Muscle of leg (tissue), 11 donors: ENCODE measurements around the gene CXXC5. TPM values are rescaled to one million over a fixed set of nuclear protein-coding genes. Genes with fewer than 3 reads are reported as not detected.

Experiments
- DNase-seq: peaks from one replicate; pipeline ENCODE4 v3.0.0; 2013
- H3K27ac ChIP-seq: one replicate; pipeline ENCODE4 v1.5.1; 2013; ENCODE audit warnings: mild to moderate bottlenecking, low read length, control low read depth
- H3K27me3 ChIP-seq: one replicate; pipeline ENCODE4 v1.6.1; 2013; ENCODE audit warnings: low read length; ENCODE audit not compliant: control insufficient read depth, insufficient read depth
- H3K36me3 ChIP-seq: one replicate; pipeline ENCODE4 v1.6.1; 2013; ENCODE audit warnings: low read length; ENCODE audit not compliant: control insufficient read depth, insufficient read depth
- H3K4me1 ChIP-seq: one replicate; pipeline ENCODE4 v1.6.1; 2013; ENCODE audit warnings: low read length; ENCODE audit not compliant: control insufficient read depth, insufficient read depth
- H3K4me3 ChIP-seq: one replicate; pipeline ENCODE4 v1.5.1; 2013; ENCODE audit warnings: low read length, control low read depth
- H3K9me3 ChIP-seq: replicated peaks from 2 replicates; pipeline ENCODE4 v1.6.1; 2013; ENCODE audit warnings: low read depth, low read length; ENCODE audit not compliant: control insufficient read depth
- WGBS: methylation state at CpG from one replicate; pipeline ENCODE4 v1.1.5; 2013; ENCODE audit warnings: missing lambda C conversion rate; ENCODE audit not compliant: insufficient coverage; 5-methylcytosine and 5-hydroxymethylcytosine counted together
- polyA plus RNA-seq, 8 donors: library from polyadenylated mRNA; unstranded; fragments of 120-200 nt; gene quantifications; one replicate each; pipeline versions ENCODE4 v1.2.1 to v1.2.3, GENCODE V29; 2013; ENCODE audit warnings: inconsistent platforms in 1 of 8, low replicate concordance in 1 of 8; ENCODE audit not compliant: insufficient read length in 8 of 8, insufficient read depth in 1 of 8
- total RNA-seq: library from RNA; stranded (reverse); fragments of 120-200 nt; gene quantifications from one replicate; pipeline ENCODE4 v1.2.4, GENCODE V29; 2013

The CXXC5 gene
- total and polyA plus RNA-seq, 9 donors = 63.3 to 93.0 (median 79.9) TPM

- H3K4me1 ChIP-seq = peaks cover 78% of the 10 kb centered on the region
- H3K27ac ChIP-seq = peak overlapping the region; percentile 1
Observed at GRCh38 chr5:139675825-139676224, 27.7 kb downstream of the CXXC5 start.

GRCh38 chr5:139676406-139676805, 28.3 kb downstream of the CXXC5 start:
- no peak for DNase-seq
- Histone ChIP-seq H3K4me1 (peaks cover 72% of the 10 kb centered on the region), H3K27ac (peak overlapping the region; percentile 89), H3K9me3 (no peaks in the 10 kb centered on the region), H3K4me3 (no peak overlapping the region), H3K27me3 (no peaks in the 10 kb centered on the region), H3K36me3 (peaks cover 25% of the 10 kb centered on the region)
- WGBS = 62% methylated on average over 3 of the region's 3 CpGs

More at GRCh38 chr5:139675825-139676224, 27.7 kb downstream of the CXXC5 start:
- DNase-seq = no peak
- 61% methylated on average over 2 of the region's 4 CpGs for whole genome bisulfite sequencing
- Histone ChIP-seq H3K27me3 (no peaks in the 10 kb centered on the region), H3K9me3 (no peaks in the 10 kb centered on the region), H3K36me3 (peaks cover 19% of the 10 kb centered on the region), H3K4me3 (no peak overlapping the region)

DNA sequence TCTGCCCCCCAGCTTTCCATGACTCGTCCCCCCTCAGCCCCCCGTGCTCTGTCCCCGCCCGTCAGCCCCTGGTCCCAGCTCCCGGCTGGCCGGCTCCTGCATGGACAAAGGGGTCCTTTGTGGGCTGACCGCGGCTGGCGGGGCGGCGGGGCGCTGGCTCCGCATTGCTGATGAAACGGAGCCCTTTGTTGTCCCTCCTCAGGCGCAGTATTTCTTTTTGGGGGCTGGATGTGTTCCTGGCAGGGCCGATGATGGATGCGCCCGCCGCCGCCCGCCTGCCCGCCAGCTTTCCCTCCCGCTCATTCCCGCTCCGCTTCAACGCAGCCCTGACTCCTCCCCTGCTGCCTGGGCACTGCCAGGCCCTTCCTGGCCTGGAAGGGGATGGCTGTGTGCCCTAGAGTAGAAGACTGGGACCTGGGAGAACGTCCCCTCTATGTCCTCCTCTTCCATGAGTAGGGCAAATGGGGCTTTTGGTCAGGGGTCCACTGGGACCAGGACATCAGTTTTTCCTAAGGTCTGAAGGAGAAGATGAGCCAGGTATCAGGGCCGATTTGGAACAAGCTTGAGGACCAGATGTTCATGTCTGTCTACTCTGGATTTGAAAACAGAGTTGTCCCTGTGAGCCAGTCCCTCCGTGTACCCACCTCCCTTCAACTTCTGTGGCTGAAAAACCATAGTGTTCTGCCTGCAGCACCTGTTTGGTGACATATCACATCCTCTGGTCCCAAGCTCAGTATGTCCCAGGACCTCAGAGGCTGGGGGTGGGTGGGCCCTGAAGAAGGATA, 29.0 kb downstream of the CXXC5 start:
- Histone ChIP-seq H3K27me3 (no peaks in the 10 kb centered on the region), H3K4me1 (peaks cover 71% of the 10 kb centered on the region), H3K4me3 (no peak overlapping the region), H3K27ac (peak overlapping the region; percentile 89), H3K36me3 (peaks cover 32% of the 10 kb centered on the region), H3K9me3 (no peaks in the 10 kb centered on the region)
- no peak for DNase-seq
- WGBS = 55% methylated on average over 12 of the region's 29 CpGs

DNA sequence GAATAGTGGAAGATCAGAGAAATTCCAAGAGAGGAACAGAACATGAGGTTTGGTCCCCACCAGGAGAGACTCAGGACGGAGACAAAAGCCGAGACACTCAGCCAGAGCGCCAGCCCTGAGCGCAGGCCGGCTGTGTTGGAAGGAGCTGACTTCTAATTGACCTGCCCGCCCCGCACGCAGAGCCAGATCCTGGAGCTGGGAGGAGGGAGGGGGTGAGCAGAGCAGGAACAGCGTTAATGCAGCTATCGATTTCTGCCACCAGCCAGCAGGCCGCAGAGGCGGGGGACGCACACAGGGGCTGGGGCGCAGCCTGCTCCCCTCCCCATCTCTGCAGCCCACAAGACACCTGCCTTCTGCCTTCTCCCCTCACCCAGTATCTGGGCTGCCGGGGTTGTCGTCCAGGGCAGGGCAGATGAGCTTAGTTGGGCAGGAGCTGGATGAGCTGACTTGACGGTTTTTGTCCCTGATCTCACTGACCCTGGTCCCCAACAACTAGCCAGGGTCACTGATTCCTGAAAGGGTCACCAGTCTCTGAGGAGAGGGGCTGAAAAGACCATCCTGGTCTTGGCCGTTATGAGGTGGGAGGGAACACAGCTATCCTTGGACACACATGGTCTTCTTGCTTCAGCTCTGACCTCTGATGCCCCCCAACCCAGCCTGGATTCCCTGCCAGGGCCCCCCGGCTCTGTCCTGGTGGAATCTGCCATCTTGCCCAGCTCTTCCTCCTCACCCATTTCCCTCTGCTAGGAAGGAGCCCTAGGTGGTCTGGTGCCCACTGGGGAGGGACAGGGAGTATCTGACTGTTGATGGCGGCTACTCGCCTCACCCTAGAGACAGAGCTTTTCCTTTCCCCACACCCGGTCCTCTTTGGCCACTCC, 29.8 kb downstream of the CXXC5 start:
- H3K27ac ChIP-seq = peak overlapping the region; percentile 89
- DNase-seq = peak; percentile 82
- H3K9me3 ChIP-seq = no peaks in the 10 kb centered on the region
- WGBS = 7% methylated on average over 9 of the region's 22 CpGs
- no peaks in the 10 kb centered on the region for H3K27me3 ChIP-seq
- no peak overlapping the region for H3K4me3 ChIP-seq
- H3K36me3 ChIP-seq = peaks cover 31% of the 10 kb centered on the region
- peaks cover 67% of the 10 kb centered on the region for H3K4me1 ChIP-seq

GRCh38 chr5:139678751-139679750, 30.9 kb downstream of the CXXC5 start:
- Histone ChIP-seq H3K27ac (peak overlapping the region; percentile 89), H3K9me3 (no peaks in the 10 kb centered on the region), H3K4me3 (no peak overlapping the region), H3K27me3 (no peaks in the 10 kb centered on the region), H3K36me3 (peaks cover 42% of the 10 kb centered on the region), H3K4me1 (peaks cover 63% of the 10 kb centered on the region)
- DNase-seq = no peak
- WGBS = 66% methylated on average over 8 of the region's 17 CpGs

- no peaks in the 10 kb centered on the region for H3K27me3 ChIP-seq
- no peak overlapping the region for H3K4me3 ChIP-seq
- no peaks in the 10 kb centered on the region for H3K9me3 ChIP-seq
- 94% methylated on average over 23 of the region's 36 CpGs for WGBS
- no peak overlapping the region for H3K27ac ChIP-seq
- H3K36me3 ChIP-seq = peaks cover 54% of the 10 kb centered on the region
- peaks cover 63% of the 10 kb centered on the region for H3K4me1 ChIP-seq
- no peak for DNase-seq
Observed at GRCh38 chr5:139680368-139681111, 32.4 kb downstream of the CXXC5 start.

GRCh38 chr5:139681112-139681458, 32.9 kb downstream of the CXXC5 start:
- peaks cover 65% of the 10 kb centered on the region for H3K4me1 ChIP-seq
- peaks cover 58% of the 10 kb centered on the region for H3K36me3 ChIP-seq

DNA sequence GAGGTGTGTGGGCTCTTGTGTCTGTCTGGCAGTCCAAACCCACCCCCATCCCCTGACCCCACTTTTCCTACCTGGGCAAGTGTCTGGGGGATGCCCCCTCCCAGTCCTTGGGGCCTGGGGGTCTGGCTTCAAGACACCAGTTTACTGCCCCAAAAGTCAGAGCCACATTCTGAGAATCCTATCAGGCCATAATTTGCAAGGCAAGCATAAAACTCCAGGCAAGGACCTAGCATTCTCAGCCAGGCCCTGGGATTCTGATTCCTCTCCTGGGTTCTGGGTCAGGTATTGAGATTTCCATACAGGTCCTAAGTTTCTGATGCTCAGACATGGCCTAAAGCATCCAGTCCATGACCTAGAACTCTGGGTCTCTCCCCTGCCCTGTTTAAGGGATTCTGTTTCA, 33.3 kb downstream of the CXXC5 start:
- H3K4me1 ChIP-seq = peaks cover 64% of the 10 kb centered on the region
- DNase-seq = no peak
- no peak overlapping the region for H3K27ac ChIP-seq

More at GRCh38 chr5:139681112-139681458, 32.9 kb downstream of the CXXC5 start:
- Histone ChIP-seq H3K27me3 (no peaks in the 10 kb centered on the region), H3K4me3 (no peak overlapping the region), H3K27ac (no peak overlapping the region), H3K9me3 (no peaks in the 10 kb centered on the region)
- WGBS = 93% methylated on average over 14 of the region's 22 CpGs
- no peak for DNase-seq

More for the DNA sequence above, 33.3 kb downstream of the CXXC5 start:
- Histone ChIP-seq H3K9me3 (no peaks in the 10 kb centered on the region), H3K36me3 (peaks cover 58% of the 10 kb centered on the region), H3K4me3 (no peak overlapping the region), H3K27me3 (no peaks in the 10 kb centered on the region)
